Prostate gland (tissue), 2 donors: ENCODE results near the gene ZNF318. TPM values are rescaled to one million over a fixed set of nuclear protein-coding genes. Genes with fewer than 3 reads are reported as not detected.
"Not testable (repeated sequence)": the region's sequence is repeated elsewhere in the genome, so short reads cannot be mapped to it uniquely, and the experiment has no call there.

Source experiments
- DNase-seq: peaks from one replicate; pipeline ENCODE4 v3.0.0-alpha.2; 2019; ENCODE audit warnings: low spot score
- H3K27ac ChIP-seq, 2 donors: fragments of 200-600 bp; sonication (generic); 2 replicates each; pipeline ENCODE4 v1.5.1; 2017 to 2019
- H3K27me3 ChIP-seq: fragments of 200-600 bp; sonication (generic); replicated peaks from 2 replicates; pipeline ENCODE4 v1.5.1; 2019; ENCODE audit not compliant: insufficient read depth
- H3K36me3 ChIP-seq, 2 donors: fragments of 200-600 bp; sonication (generic); 1 replicate in 1 of 2; 2 replicates in 1 of 2; pipeline versions ENCODE4 v1.5.1 to v1.8.1; 2017 to 2019
- H3K4me1 ChIP-seq: fragments of 200-600 bp; sonication (generic); replicated peaks from 2 replicates; pipeline ENCODE4 v1.5.1; 2019
- H3K4me3 ChIP-seq, 2 donors: fragments of 200-600 bp; sonication (generic); 2 replicates each; pipeline ENCODE4 v1.5.1; 2017 to 2019
- H3K9me3 ChIP-seq: fragments of 200-600 bp; sonication (generic); 2 replicates; pipeline ENCODE4 v1.5.1; 2017
- CTCF ChIP-seq, 4 experiments: fragments of 200-600 bp in 2 of 4; fragments of 450-650 bp in 2 of 4; sonication (generic) in 2 of 4; IDR thresholded peaks; 1 replicate in 3 of 4; 2 replicates in 1 of 4; pipeline ENCODE4 v1.5.1; 2016 to 2019; ENCODE audit warnings: antibody characterized with exemption in 4 of 4, mild to moderate bottlenecking in 2 of 4, moderate library complexity in 2 of 4
- POLR2A ChIP-seq: fragments of 450-650 bp; IDR thresholded peaks from one replicate; pipeline ENCODE4 v1.6.1; 2016; ENCODE audit warnings: antibody characterized with exemption, mild to moderate bottlenecking
- POLR2AphosphoS5 ChIP-seq: sonication (generic); formaldehyde crosslinking; IDR thresholded peaks from one replicate; pipeline ENCODE4 v1.6.1; 2017; ENCODE audit warnings: antibody characterized with exemption
- WGBS: methylation state at CpG from one replicate; pipeline ENCODE4 v1.1.5; 2018; 5-methylcytosine and 5-hydroxymethylcytosine counted together
- intact Hi-C: fragments of 100-400 bp; cut with DNase I; formaldehyde crosslinking; loops from one replicate; pipeline ENCODE4 v1.14.2; 2022
- total RNA-seq, 2 donors: library from RNA; depleted of rRNA; stranded (reverse); fragments of >200 nt; gene quantifications; one replicate each; pipeline ENCODE4 v1.1.0, GENCODE V29; 2016

Gene ZNF318
- total RNA-seq, 2 donors from 2014 or later: 15.1 to 41.6 TPM

GRCh38 chr6:43375693-43376092, 6.2 kb upstream of the ZNF318 start:
- WGBS: 83% methylated on average over 4 of the region's 4 CpGs
- no peak overlapping the region for H3K4me3 ChIP-seq
- H3K9me3 ChIP-seq: no peaks in the 10 kb centered on the region
- no peaks in the 10 kb centered on the region for H3K4me1 ChIP-seq
- no peaks in the 10 kb centered on the region for H3K27me3 ChIP-seq
- no peaks in the 10 kb centered on the region for H3K36me3 ChIP-seq
- no peak for TF ChIP-seq POLR2AphosphoS5
- intact Hi-C loops: no loop called here
- H3K27ac ChIP-seq: no peak overlapping the region
- no peak for DNase-seq

GRCh38 chr6:43373252-43373875, 3.9 kb upstream of the ZNF318 start:
- no peaks in the 10 kb centered on the region for H3K4me1 ChIP-seq

GRCh38 chr6:43370003-43370580, 645 bp upstream of the ZNF318 start:
- H3K9me3 ChIP-seq, DNase-seq, H3K36me3 ChIP-seq, H3K4me1 ChIP-seq, intact Hi-C loops, H3K27me3 ChIP-seq: not testable (repeated sequence)
- 50% methylated on average over 16 of the region's 16 CpGs for WGBS
- H3K27ac ChIP-seq: peak overlapping the region; percentile 81 to 88
- peak overlapping the region; percentile 62 to 88 for H3K4me3 ChIP-seq

More at GRCh38 chr6:43373252-43373875, 3.9 kb upstream of the ZNF318 start:
- 53% methylated on average over 5 of the region's 5 CpGs for WGBS
- intact Hi-C loops: no loop called here
- DNase-seq: peak; percentile 42
- Histone ChIP-seq H3K36me3 (no peaks in the 10 kb centered on the region), H3K27me3 (no peaks in the 10 kb centered on the region), H3K27ac (no peak overlapping the region), H3K4me3 (no peak overlapping the region), H3K9me3 (no peaks in the 10 kb centered on the region)
- TF ChIP-seq POLR2AphosphoS5: no peak
- no peak for TF ChIP-seq POLR2A
- TF ChIP-seq CTCF (IDR thresholded peaks at IDR 0.05): no peak

- Histone ChIP-seq H3K4me1 (peaks cover 3% of the 10 kb centered on the region), H3K4me3 (peak overlapping the region; percentile 62 to 88), H3K9me3 (no peaks in the 10 kb centered on the region), H3K27me3 (no peaks in the 10 kb centered on the region), H3K36me3 (no peaks in the 10 kb centered on the region), H3K27ac (peak overlapping the region; percentile 81 to 88)
- peak; percentile 15 for DNase-seq
- intact Hi-C loops: loop anchor here (1.0 kb wide), 1 partner anchor 59 kb away; the partner anchor contains the start of gene ABCC10
- TF ChIP-seq POLR2A: no peak
- no peak for TF ChIP-seq CTCF (IDR thresholded peaks at IDR 0.05)
- TF ChIP-seq POLR2AphosphoS5: no peak
- 1% methylated on average over 51 of the region's 71 CpGs for WGBS
These were observed 937 bp downstream of the ZNF318 start for GRCh38 chr6:43368259-43369160.

- Histone ChIP-seq H3K27ac (no peak overlapping the region), H3K27me3 (no peaks in the 10 kb centered on the region), H3K9me3 (no peaks in the 10 kb centered on the region), H3K36me3 (no peaks in the 10 kb centered on the region), H3K4me1 (peaks cover 3% of the 10 kb centered on the region), H3K4me3 (peak overlapping the region in 1 of 2 donors; percentile 88)
- WGBS: 69% methylated on average over 9 of the region's 9 CpGs
- TF ChIP-seq CTCF (IDR thresholded peaks at IDR 0.05) (no peak), POLR2AphosphoS5 (no peak), POLR2A (no peak)
- DNase-seq: no peak
- intact Hi-C loops: no loop called here
These were observed 2.0 kb downstream of the ZNF318 start for GRCh38 chr6:43367245-43367984.
